ENCODE measurements around the gene CHMP3. TPM values are rescaled to one million over a fixed set of nuclear protein-coding genes. Genes with fewer than 3 reads are reported as not detected.

The CHMP3 gene
- total RNA-seq, 1 donor from 2014 or later: 21.9 TPM

DNA sequence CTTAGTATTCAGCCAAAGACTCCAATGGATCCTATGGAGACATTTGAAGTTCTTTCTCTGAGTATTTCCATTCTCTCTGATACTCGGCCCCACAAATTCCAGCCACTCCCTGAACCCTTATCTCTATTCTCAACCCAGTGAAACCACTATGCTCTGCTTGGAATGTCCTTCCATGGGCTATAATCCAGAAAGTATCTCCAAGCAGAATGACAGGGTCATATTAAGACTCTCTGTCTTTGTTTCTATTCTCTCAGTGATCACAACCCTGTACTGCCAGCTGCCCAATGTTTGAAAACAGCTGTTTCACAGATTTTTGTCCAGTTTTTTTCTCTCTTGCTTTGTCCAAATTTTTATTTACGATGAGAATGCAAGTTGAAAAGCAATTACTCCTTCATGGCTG, 21.9 kb downstream of the CHMP3 start:
- Histone ChIP-seq H3K4me1 (no peaks in the 10 kb centered on the region), H3F3A (ENCODE audit: low read depth) (no peaks in the 10 kb centered on the region), H3K36me3 (no peaks in the 10 kb centered on the region), H3K27me3 (no peaks in the 10 kb centered on the region), H3K9ac (no peak overlapping the region), H2AFZ (replicated peaks) (no peak overlapping the region), H4K20me1 (ENCODE audit: low read depth) (no peaks in the 10 kb centered on the region), H3K9me3 (ENCODE audit: low read depth) (no peaks in the 10 kb centered on the region), H3K79me2 (ENCODE audit: low read depth) (no peaks in the 10 kb centered on the region), H3K4me2 (no peak overlapping the region), H3K4me3 (no peak overlapping the region), H3K27ac (no peak overlapping the region)
- Mint-ChIP-seq H3K27me3 (ENCODE audit: insufficient read depth, low read depth) (no peaks in the 10 kb centered on the region), H3K4me1 (no peaks in the 10 kb centered on the region), H3K4me3 (no peak overlapping the region), H3K27ac (no peak overlapping the region), H3K9me3 (peaks cover 28% of the 10 kb centered on the region), H3K36me3 (peaks cover 37% of the 10 kb centered on the region)
- no peak for DNase-seq (ENCODE audit: low spot score)
- TF ChIP-seq EZH2phosphoT487 (IDR thresholded peaks at IDR 0.05): no peak
- no peak for TF ChIP-seq EZH2 (IDR thresholded peaks at IDR 0.05)
- TF ChIP-seq CTCF (IDR thresholded peaks at IDR 0.05): no peak

DNA sequence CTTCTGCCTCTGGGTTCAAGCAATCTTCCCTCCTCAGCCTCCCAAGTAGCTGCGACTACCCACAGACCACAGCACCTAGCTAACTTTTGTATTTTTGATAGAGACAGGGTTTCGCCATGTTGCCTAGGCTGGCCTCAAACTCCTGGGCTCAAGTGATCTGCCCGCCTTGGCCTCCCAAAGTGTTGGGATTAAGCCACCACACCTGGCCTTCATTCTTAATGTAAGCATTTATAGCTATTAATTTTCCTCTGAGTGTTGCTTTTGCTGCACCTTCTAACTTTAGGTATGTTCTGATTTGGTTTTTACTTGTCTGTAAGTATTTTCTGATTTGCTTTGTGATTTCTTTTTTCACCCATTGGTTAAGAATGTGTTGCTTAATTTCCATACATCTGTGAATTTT, 29.7 kb downstream of the CHMP3 start:
- peaks cover 20% of the 10 kb centered on the region for H3K9me3 Mint-ChIP-seq
- H3K4me3 Mint-ChIP-seq: no peak overlapping the region
- H3K27ac Mint-ChIP-seq: no peak overlapping the region
- Histone ChIP-seq H3K4me2 (no peak overlapping the region), H3K4me1 (no peaks in the 10 kb centered on the region), H3K27ac (no peak overlapping the region), H3K4me3 (no peak overlapping the region), H4K20me1 (ENCODE audit: low read depth) (no peaks in the 10 kb centered on the region), H3K9me3 (ENCODE audit: low read depth) (peaks cover 8% of the 10 kb centered on the region), H3F3A (ENCODE audit: low read depth) (no peaks in the 10 kb centered on the region), H3K9ac (no peak overlapping the region), H3K79me2 (ENCODE audit: low read depth) (no peaks in the 10 kb centered on the region), H3K27me3 (no peaks in the 10 kb centered on the region), H2AFZ (replicated peaks) (no peak overlapping the region), H3K36me3 (no peaks in the 10 kb centered on the region)
- H3K36me3 Mint-ChIP-seq: peaks cover 19% of the 10 kb centered on the region
- TF ChIP-seq EZH2 (IDR thresholded peaks at IDR 0.05) (no peak), EZH2phosphoT487 (IDR thresholded peaks at IDR 0.05) (no peak), CTCF (IDR thresholded peaks at IDR 0.05) (no peak)
- no peaks in the 10 kb centered on the region for H3K4me1 Mint-ChIP-seq
- DNase-seq (ENCODE audit: low spot score): no peak
- H3K27me3 Mint-ChIP-seq (ENCODE audit: insufficient read depth, low read depth): no peaks in the 10 kb centered on the region

- Histone ChIP-seq H2AFZ (replicated peaks) (no peak overlapping the region), H3K4me3 (no peak overlapping the region), H3K4me2 (no peak overlapping the region), H3K27me3 (no peaks in the 10 kb centered on the region), H3K4me1 (no peaks in the 10 kb centered on the region), H3K9me3 (ENCODE audit: low read depth) (no peaks in the 10 kb centered on the region), H3K9ac (no peak overlapping the region), H3K27ac (no peak overlapping the region), H4K20me1 (ENCODE audit: low read depth) (no peaks in the 10 kb centered on the region), H3K79me2 (ENCODE audit: low read depth) (no peaks in the 10 kb centered on the region), H3K36me3 (no peaks in the 10 kb centered on the region), H3F3A (ENCODE audit: low read depth) (no peaks in the 10 kb centered on the region)
- Mint-ChIP-seq H3K36me3 (peaks cover 5% of the 10 kb centered on the region), H3K27ac (no peak overlapping the region), H3K4me1 (no peaks in the 10 kb centered on the region), H3K9me3 (no peaks in the 10 kb centered on the region), H3K4me3 (no peak overlapping the region), H3K27me3 (ENCODE audit: insufficient read depth, low read depth) (no peaks in the 10 kb centered on the region)
- TF ChIP-seq CTCF (IDR thresholded peaks at IDR 0.05) (no peak), EZH2 (IDR thresholded peaks at IDR 0.05) (no peak), EZH2phosphoT487 (IDR thresholded peaks at IDR 0.05) (no peak)
- DNase-seq (ENCODE audit: low spot score): no peak
Measured at GRCh38 chr2:86525421-86526340, 37.6 kb downstream of the CHMP3 start.

Data from neural progenitor cell (in vitro differentiated cells).